Tongue (tissue), 2 donors: ENCODE measurements around the gene TNFSF15. TPM values are rescaled to one million over a fixed set of nuclear protein-coding genes. Genes with fewer than 3 reads are reported as not detected.

ENCODE experiments used
- DNase-seq: peaks from one replicate; pipeline ENCODE4 v3.0.0-alpha.2; 2015
- total RNA-seq: library from RNA; depleted of rRNA; stranded (reverse); fragments of >200 nt; gene quantifications from one replicate; pipeline ENCODE4 v1.2.3, GENCODE V29; 2014

The TNFSF15 gene
- total RNA-seq, 1 donor from 2014 or later, result 1.8 TPM

DNA sequence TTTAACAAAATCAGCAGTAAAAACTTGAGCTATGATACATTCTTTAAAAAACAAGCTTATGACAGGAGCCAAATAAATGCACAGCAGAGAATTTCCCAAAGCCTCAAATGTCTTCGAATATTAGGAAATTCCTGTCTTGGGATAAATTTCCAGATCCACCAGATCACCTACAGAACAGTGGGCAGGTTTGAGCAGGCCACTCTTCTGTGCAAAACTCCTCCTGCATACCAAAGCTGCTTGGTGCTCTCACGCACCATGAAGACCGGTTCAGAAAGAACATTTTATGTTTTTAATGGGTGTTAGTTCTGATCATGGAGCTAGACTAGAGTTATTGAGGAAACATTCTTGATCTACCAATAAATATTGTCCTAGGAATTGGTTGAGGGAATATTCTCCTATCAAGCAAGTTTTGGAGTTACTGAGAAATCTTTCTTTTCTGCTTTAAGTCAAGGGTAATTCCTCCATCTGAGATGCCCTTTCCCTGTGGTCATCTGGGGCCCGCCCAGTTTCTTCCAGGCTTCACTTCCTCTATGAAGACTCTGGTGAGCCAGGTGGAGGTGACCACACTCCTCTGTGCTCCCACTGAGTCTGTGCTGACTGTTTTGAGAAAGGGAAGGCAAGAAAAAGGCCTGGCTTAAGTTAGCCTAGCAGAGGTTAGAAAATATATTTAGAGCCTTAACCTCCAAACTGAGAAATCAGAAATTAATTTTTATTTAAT is 17.9 kb downstream of the TNFSF15 start:
- no peak for DNase-seq

DNA sequence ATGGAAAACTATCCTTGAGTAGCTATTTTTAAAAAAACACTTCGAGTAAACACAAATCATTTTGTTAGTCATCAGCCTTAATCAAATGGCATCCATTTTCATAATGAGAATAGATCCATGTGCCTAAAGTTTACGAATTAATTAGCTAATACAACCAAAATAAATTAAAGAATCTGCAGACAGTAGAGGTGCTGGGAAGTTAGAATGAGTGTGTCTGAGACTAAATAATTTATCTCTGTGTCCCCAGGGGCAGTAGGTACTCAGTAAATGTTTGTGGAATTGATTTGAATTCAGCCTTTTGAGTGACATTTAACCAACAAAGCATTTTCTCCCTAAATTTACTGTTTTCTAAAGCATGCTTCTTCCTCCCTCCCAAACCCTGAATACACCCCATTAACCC is 18.6 kb downstream of the TNFSF15 start:
- no peak for DNase-seq

DNA sequence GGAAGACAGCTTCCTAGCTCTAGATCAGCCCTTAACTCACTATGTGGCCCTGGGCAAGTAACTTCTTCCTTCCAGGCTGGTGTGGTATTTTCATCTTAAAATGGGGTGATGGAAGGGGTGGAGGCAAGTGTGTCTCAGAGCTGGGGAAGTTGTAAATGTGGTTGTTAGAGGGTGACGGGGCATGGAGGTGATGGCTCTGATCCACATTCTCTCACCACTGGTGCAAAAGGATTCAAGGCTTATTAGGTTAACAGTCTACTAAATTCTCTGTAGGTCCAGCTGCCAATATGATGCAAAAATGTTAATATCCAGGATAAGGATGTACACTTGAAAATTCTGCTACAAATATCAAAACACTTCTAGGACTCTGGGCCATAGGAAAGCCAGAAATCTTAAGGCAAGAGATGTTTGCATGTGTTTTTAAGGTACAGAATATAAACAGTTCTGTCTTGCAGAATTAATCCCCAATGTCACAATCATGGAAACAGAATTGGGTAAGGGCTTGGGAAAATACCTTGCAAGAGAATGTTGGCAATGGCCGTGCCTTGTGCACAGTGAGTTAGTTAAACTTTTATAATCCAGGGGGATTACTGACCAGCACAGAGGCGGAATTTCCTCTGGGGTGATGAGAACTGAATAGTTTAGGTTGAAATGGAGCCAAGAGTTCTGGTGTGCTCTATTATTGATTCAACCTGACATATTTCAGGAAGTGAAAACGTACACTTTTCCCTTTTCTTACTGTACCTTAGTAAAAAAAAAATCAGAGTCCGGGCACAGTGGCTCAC is 19.8 kb downstream of the TNFSF15 start:
- DNase-seq, result peak; percentile 69

GRCh38 chr9:114784721-114785279 is 21.0 kb downstream of the TNFSF15 start:
- no peak for DNase-seq

DNA sequence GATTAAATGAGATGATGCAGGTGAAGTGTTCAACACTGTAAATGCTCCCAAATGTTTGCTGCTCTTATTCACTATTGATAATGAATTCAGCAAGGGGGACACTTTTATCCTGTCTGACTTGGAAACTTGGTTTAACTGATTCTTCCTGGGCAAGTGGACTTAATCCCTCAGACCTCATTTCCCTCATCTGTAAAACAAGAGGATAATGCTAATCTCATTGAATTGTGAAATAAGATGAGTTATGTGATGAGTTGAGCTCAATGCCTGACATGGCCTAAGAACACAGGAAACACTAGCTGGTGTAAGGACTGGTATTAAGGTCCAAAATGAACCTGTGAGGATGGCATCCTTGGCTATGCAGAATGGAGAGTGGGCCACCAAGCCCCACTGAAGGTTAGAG is 23.3 kb downstream of the TNFSF15 start:
- DNase-seq, result no peak

DNA sequence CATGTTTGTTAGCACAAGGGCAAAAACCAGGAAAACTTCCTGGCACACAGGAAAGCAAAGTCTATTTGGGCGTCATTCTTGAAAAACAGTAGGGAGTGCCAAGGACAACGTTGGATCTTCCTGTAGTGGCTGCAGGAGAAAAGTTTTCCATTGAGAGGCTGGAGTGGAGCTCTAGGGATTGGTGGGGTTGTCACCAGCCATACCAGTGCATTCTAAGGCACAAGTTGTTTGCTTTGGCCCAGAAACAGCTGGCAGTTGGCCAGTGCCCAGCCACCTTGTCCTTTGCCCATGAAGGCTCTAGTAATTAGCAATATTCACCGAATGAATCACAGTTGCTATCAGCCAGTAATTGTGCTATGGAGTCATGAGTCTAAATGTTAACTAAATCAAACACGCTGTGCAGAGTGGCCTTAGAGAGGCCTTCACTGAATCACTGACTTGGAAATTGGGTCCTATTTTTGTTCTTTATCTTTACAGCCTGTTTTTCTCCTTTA is 26.4 kb downstream of the TNFSF15 start:
- no peak for DNase-seq

GRCh38 chr9:114777821-114778609 is 27.8 kb downstream of the TNFSF15 start:
- DNase-seq, result no peak

- DNase-seq, result no peak
These were observed 29.0 kb downstream of the TNFSF15 start for GRCh38 chr9:114776683-114777399.

DNA sequence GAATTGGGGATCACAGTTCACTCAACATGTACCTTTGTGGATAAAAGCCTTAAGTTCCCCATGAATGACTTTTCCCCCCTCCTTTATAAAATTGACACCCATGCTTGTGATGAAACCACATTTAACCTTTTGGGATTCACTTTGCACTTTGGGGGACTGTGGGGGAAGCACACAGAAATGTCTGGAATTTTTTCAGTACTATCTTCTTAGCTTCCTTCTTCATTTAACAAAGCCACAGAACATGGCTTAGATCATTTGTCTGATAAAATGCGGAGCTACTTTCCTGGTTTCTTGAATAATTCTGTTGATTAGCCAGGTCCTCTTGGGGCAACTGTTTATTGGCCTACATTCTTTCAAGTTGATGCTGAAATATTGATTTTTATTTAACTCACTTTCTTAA is 29.9 kb downstream of the TNFSF15 start:
- no peak for DNase-seq

DNA sequence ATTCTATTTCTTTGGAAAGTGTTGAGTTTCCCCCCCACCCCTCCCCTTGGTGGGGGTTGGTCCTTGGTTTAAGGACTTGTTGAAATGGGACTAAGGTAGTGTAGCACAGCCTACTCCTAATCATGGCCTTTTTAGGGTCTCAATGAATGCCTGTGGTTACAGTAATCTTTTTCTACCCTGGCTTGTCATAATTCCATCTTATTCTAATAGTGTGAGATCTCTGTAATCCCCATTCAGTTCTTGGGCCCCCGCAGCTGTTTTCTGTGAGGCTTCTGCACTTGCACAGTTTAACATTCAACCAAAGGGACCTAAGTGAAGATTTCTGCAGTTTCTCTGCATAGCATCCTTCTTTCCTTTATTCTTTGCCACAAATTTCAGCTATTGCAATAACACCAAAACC is 30.7 kb downstream of the TNFSF15 start:
- DNase-seq, result no peak

GRCh38 chr9:114774524-114774923 is 31.3 kb downstream of the TNFSF15 start:
- no peak for DNase-seq

GRCh38 chr9:114771889-114772288 is 34.0 kb downstream of the TNFSF15 start:
- no peak for DNase-seq

DNA sequence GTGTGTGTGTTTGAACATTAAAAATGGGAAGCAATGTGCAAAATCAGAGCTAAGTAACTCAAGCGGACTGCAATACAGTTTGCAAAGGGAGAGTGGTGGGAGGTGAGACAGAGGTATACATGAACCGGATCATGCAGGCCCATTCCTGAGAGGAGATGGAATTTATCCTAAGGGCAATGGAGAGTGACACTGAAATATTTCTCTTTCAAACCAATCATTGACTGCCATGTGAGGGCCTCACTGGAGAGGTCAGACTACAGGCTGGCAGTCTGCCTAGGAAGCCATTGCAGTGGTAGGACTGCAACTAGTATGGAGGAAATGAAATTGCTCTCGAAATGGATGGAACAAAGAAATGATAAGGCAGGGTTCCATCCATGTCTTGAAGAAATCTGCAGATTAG is 34.8 kb downstream of the TNFSF15 start:
- no peak for DNase-seq

DNA sequence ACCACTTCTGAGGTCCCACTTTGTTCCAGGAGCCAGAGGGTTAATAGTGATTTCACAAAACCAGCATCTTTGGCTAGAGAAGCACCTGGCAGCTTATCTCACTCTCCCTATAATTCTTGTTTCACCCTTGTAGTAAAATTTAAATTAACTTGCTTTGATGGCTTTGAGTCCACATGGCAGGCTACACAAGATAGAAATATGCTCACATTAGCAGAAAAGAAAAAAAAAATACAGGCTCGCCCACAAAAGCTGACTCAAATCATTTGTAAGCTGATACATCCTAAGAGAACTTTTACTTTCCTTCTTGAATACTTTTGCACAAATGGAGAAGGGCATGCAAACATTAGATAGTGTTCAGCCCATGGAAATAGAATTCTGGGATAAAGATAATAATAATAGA is 36.2 kb downstream of the TNFSF15 start:
- no peak for DNase-seq

DNA sequence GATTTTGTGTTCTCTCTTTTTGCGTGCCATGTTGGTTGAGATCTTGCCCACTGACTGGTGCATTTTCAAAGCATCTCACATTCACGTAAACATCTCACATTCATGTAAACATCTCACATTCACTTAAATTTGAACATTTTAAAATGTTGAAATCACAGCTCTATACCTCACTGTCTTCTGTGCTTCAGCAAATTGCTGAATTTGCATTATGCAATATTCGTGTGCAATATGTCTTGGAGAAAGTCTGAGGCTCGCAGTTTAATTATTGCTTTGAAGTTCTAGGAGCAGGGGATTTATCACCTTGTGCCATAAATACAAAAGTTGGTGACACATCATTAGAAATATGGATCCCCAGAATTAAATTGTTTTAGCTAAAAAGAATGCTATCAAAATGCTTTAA is 42.6 kb downstream of the TNFSF15 start:
- DNase-seq, result no peak

DNA sequence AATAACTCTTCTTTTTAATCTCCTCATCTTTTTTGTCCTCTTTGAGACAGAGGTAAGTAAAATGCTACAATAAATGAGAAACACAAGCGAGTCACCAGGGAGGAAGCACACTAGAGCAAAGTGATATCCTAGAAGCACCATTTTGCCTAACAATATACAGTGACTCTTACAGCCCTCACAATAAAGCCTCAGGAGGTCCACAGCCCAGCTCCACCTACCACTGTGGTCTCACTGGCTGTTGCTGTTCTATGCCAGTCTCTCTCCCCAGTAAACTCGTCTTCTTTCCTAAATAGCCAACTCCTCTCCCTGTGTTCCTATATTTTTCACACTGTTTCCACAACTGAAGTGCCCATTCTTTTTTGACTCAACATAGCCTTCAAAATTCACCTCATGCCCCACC is 44.3 kb downstream of the TNFSF15 start:
- DNase-seq, result no peak

DNA sequence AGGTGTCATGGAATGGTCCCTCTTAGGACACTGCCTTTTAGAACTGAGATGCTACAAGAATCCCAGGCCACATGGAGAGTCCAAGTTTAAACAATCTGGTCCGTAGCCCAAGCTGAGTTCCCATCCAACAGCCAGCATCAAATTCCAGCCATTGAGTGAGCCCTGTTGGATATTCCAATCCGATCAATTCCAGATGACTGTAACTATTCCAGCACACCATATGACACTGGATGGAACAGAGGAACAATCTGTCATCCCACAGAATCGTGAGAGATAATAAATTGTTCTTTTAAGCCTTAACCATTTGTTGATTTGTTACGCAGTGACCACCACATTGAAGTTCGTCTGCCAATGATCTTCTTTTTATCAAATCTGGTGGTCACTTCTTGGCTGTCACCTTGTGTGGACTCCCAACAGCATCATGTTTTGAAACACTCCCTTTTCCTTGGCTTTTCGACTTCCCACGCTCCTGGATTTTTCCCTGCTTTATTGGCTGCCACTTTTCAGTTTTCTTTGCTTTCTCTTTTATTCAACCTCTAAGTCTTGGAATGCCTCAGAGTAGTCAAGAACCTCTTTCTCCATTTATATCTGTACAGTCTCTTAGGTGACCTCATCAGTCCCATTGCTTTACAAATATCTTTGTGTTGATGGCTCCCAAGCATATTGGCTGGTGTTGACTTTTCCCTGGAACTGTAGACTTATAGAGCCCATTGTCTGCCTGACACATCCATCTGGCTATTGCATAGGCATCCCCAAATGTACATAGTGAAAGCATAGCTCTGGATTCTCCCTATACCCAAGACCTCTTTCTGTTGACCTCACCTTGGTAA is 46.1 kb downstream of the TNFSF15 start:
- no peak for DNase-seq

DNA sequence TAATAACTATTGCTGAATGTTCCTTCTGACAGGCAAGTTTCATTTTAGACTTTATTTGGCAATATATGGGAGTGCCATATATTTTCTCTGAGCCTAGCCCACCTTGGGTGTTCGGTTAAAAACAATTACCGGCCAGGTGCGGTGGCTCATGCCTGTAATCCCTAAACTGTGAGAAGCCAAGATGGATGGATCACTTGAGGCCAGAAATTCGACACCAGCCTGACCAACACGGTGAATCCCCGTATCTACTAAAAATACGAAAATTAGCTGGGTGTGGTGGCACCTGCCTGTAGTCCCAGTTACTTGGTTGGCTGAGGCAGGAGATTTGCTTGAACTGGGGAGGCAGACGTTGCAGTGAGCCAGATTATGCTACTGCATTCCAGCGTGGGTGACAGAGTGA is 47.9 kb downstream of the TNFSF15 start:
- no peak for DNase-seq

DNA sequence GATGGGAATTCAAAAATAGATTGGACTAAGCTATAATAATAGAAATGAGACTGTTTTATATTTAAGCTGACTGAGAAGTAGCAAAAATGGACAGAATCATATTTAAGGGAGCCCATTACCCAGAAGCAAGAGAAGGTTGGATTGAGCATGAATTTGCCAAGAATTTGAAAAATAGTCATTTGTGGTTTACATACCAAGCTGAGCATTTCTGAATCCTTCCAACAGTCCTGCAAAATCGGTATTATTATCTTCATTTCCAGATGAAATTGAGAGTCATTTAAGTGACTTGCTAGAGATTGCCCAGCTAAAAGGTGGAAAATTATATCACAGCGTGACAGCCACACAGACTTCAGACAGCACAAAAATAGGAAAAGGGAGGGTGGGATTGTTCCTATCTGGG is 48.4 kb downstream of the TNFSF15 start:
- no peak for DNase-seq

DNA sequence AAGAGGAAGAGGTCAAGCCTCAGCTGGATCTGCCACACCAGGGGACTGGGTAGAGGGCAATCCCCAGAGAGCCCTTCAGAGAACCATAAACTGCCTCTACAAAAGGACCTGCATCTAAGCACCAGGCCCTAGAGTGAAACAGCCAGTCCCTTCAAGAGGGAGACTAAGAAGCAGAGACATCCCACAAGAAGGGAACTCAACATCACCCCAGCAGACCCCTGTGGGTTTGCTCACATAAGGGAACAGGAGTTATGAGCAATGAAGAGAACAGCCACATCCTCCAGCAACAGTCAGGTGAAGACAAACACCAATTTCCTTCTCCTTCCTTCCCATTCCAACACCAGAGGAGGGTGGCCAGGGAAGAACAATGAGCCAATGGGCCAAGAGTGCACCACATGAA is 48.9 kb downstream of the TNFSF15 start:
- DNase-seq, result no peak

DNA sequence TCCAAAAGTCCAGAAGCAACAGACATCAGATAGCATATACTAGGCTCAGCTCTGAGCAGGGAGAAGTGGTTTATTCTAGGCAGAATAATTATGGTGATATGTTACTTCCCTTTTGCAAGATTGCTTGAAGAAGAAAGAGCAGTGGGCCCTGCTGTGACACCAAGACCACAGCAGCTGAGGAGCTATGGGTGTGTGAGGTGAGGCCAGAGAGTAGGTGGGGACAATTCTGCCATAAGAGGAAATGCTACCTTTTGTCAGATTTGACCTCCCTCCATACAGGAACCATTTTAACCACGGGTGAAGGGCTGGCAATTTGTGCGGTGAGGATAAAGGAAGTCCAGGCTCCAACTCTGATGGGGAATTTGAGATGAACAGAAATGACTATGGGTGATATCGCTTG is 51.3 kb downstream of the TNFSF15 start:
- no peak for DNase-seq
